SK-N-SH treated with all-trans-retinoic acid at 6 μM for 48 hours (cell line): ENCODE data around the gene RGPD8.

Experiments used
- ATAC-seq: fragments of 200-7000 bp; cut with Tn5 transposase; 3 replicates; pipeline ENCODE4 v1.9.1; 2020; ENCODE audit warnings: mild to moderate bottlenecking, moderate library complexity
- ARNTL ChIP-seq: fragments of 450-650 bp; formaldehyde crosslinking; IDR thresholded peaks from 2 replicates; pipeline ENCODE4 v1.5.0; 2020; ENCODE audit warnings: low read depth, mild to moderate bottlenecking, moderate library complexity, borderline replicate concordance
- BACH2 ChIP-seq: fragments of 250-450 bp; sonication (Bioruptor Pico); IDR thresholded peaks from 2 replicates; pipeline ENCODE4 v1.9.0; 2021; ENCODE audit warnings: mild to moderate bottlenecking, borderline replicate concordance
- CSDC2 ChIP-seq: fragments of 250-450 bp; sonication (Bioruptor Pico); IDR thresholded peaks from 2 replicates; pipeline ENCODE4 v1.5.0; 2020; ENCODE audit warnings: mild to moderate bottlenecking, moderate library complexity
- ESRRG ChIP-seq: fragments of 250-450 bp; sonication (Bioruptor Pico); IDR thresholded peaks from 2 replicates; pipeline ENCODE4 v1.6.1; 2021; ENCODE audit warnings: mild to moderate bottlenecking
- GLIS3 ChIP-seq: fragments of 250-450 bp; sonication (Bioruptor Pico); IDR thresholded peaks from 2 replicates; pipeline ENCODE4 v1.5.0; 2020; ENCODE audit warnings: mild to moderate bottlenecking, moderate library complexity
- OSR1 ChIP-seq: fragments of 250-450 bp; sonication (Bioruptor Pico); IDR thresholded peaks from 2 replicates; pipeline ENCODE4 v1.8.0; 2022; ENCODE audit warnings: moderate library complexity, mild to moderate bottlenecking, inconsistent platforms
- RARB ChIP-seq: fragments of 250-450 bp; sonication (Bioruptor Pico); IDR thresholded peaks from 2 replicates; pipeline ENCODE4 v1.8.0; 2021; ENCODE audit warnings: mild to moderate bottlenecking, moderate library complexity
- SNAI2 ChIP-seq: fragments of 250-450 bp; sonication (Bioruptor Pico); IDR thresholded peaks from 2 replicates; pipeline ENCODE4 v1.5.0; 2020; ENCODE audit warnings: mild to moderate bottlenecking, moderate library complexity
- TCF4 ChIP-seq: fragments of 250-450 bp; sonication (Bioruptor Pico); IDR thresholded peaks from 2 replicates; pipeline ENCODE4 v1.8.0; 2021; ENCODE audit warnings: mild to moderate bottlenecking, moderate library complexity, borderline replicate concordance
- TOX ChIP-seq: fragments of 250-450 bp; sonication (Bioruptor Pico); IDR thresholded peaks from 2 replicates; pipeline ENCODE4 v1.8.0; 2021; ENCODE audit warnings: mild to moderate bottlenecking, moderate library complexity, borderline replicate concordance
- ZC3H10 ChIP-seq: fragments of 250-450 bp; sonication (Bioruptor Pico); IDR thresholded peaks from 2 replicates; pipeline ENCODE4 v1.5.1; 2021; ENCODE audit warnings: mild to moderate bottlenecking, moderate library complexity
- ZFP3 ChIP-seq: fragments of 250-450 bp; sonication (Bioruptor Pico); IDR thresholded peaks from 2 replicates; pipeline ENCODE4 v1.5.0; 2020; ENCODE audit warnings: mild to moderate bottlenecking, moderate library complexity
- ZFP30 ChIP-seq: fragments of 450-650 bp; formaldehyde crosslinking; IDR thresholded peaks from 2 replicates; pipeline ENCODE4 v1.5.0; 2022; ENCODE audit warnings: mild to moderate bottlenecking, moderate library complexity
- ZNF565 ChIP-seq: fragments of 450-650 bp; formaldehyde crosslinking; conservative IDR thresholded peaks from 2 replicates; pipeline ENCODE4 v1.5.0; 2020; ENCODE audit warnings: low read depth, mild to moderate bottlenecking, moderate library complexity
- ZNF70 ChIP-seq: fragments of 450-650 bp; formaldehyde crosslinking; IDR thresholded peaks from 2 replicates; pipeline ENCODE4 v1.5.0; 2020; ENCODE audit warnings: mild to moderate bottlenecking, moderate library complexity
- ZNF8 ChIP-seq: fragments of 450-650 bp; formaldehyde crosslinking; IDR thresholded peaks from 2 replicates; pipeline ENCODE4 v1.5.0; 2020; ENCODE audit warnings: mild to moderate bottlenecking, moderate library complexity
- TF ChIP-seq, protein P1 (sequence below): fragments of 250-450 bp; sonication (Bioruptor Pico); IDR thresholded peaks from 2 replicates; pipeline ENCODE4 v1.8.0; 2020; ENCODE audit warnings: mild to moderate bottlenecking, moderate library complexity, borderline replicate concordance
- TF ChIP-seq, protein P2 (sequence below): fragments of 250-450 bp; sonication (Bioruptor Pico); IDR thresholded peaks from 2 replicates; pipeline ENCODE4 v1.5.1; 2021; ENCODE audit warnings: mild to moderate bottlenecking, moderate library complexity
- TF ChIP-seq, protein P3 (sequence below): fragments of 250-450 bp; sonication (Bioruptor Pico); IDR thresholded peaks from 2 replicates; pipeline ENCODE4 v1.8.0; 2021; ENCODE audit warnings: low read depth, mild to moderate bottlenecking, moderate library complexity, borderline replicate concordance
- TF ChIP-seq, protein P4 (sequence below): fragments of 250-450 bp; sonication (Bioruptor Pico); IDR thresholded peaks from 2 replicates; pipeline ENCODE4 v1.5.0; 2020; ENCODE audit warnings: mild to moderate bottlenecking, moderate library complexity

RGPD8 gene

DNA sequence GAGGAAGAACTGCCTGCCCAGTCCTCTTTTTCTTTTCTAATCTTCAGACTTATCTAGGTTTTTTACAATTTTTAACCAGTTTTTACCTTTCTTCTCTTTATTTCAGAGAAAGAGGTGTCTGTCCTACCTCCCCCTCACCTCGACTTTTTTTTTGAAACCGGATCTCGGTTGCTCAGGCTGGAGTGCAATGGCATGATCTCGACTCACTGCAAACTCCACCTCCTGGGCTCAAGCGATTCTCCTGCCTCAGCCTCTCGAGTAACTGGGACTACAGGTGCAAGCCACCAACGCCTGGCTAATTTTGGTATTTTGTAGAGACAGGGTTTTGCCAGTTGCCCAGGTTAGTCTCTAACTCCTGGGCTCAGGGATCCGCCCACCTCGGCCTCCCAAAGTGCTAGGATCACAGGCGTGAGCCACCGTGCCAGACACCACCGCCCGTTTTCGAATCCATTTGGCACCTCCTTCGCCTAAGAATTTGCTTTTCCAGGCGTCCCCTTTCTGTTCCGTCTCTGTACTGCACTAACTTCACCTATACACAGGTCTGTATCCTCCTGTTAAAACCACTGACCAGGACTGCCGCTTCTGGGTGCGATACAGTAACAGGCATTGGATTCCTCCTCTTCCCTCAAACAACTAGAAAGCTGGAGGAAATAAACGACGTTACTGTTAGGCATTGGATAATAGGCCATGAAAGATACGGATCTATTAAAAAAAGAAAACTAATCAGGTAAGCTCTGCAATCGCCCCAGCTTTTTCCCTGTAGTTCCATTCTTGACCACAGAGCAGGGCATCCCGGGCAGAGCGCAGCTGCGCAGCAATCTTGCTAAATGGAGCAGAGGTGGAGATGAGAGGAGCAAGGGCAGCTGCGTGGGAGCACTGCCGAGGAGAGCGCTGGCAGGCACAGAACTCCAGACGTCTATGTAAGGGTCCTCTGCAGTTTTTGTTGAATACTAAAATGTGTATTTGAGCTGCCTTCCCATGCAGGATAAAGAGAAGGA lies 88.1 kb downstream of the RGPD8 start (continued):
- TF ChIP-seq, protein P1, sequence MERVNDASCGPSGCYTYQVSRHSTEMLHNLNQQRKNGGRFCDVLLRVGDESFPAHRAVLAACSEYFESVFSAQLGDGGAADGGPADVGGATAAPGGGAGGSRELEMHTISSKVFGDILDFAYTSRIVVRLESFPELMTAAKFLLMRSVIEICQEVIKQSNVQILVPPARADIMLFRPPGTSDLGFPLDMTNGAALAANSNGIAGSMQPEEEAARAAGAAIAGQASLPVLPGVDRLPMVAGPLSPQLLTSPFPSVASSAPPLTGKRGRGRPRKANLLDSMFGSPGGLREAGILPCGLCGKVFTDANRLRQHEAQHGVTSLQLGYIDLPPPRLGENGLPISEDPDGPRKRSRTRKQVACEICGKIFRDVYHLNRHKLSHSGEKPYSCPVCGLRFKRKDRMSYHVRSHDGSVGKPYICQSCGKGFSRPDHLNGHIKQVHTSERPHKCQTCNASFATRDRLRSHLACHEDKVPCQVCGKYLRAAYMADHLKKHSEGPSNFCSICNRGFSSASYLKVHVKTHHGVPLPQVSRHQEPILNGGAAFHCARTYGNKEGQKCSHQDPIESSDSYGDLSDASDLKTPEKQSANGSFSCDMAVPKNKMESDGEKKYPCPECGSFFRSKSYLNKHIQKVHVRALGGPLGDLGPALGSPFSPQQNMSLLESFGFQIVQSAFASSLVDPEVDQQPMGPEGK (CRISPR knock-in tag) = no peak
- TF ChIP-seq CSDC2 (CRISPR knock-in tag) = no peak
- TF ChIP-seq ZFP30 = no peak
- no peak for TF ChIP-seq ESRRG (CRISPR knock-in tag)
- TF ChIP-seq, protein P2, sequence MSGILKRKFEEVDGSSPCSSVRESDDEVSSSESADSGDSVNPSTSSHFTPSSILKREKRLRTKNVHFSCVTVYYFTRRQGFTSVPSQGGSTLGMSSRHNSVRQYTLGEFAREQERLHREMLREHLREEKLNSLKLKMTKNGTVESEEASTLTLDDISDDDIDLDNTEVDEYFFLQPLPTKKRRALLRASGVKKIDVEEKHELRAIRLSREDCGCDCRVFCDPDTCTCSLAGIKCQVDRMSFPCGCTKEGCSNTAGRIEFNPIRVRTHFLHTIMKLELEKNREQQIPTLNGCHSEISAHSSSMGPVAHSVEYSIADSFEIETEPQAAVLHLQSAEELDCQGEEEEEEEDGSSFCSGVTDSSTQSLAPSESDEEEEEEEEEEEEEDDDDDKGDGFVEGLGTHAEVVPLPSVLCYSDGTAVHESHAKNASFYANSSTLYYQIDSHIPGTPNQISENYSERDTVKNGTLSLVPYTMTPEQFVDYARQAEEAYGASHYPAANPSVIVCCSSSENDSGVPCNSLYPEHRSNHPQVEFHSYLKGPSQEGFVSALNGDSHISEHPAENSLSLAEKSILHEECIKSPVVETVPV (CRISPR knock-in tag) = no peak
- TF ChIP-seq TCF4 = no peak
- TF ChIP-seq, protein P3, sequence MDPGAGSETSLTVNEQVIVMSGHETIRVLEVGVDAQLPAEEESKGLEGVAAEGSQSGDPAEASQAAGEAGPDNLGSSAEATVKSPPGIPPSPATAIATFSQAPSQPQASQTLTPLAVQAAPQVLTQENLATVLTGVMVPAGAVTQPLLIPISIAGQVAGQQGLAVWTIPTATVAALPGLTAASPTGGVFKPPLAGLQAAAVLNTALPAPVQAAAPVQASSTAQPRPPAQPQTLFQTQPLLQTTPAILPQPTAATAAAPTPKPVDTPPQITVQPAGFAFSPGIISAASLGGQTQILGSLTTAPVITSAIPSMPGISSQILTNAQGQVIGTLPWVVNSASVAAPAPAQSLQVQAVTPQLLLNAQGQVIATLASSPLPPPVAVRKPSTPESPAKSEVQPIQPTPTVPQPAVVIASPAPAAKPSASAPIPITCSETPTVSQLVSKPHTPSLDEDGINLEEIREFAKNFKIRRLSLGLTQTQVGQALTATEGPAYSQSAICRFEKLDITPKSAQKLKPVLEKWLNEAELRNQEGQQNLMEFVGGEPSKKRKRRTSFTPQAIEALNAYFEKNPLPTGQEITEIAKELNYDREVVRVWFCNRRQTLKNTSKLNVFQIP = no peak
- TF ChIP-seq ZNF70 (CRISPR knock-in tag) = no peak
- no peak for TF ChIP-seq TOX (CRISPR knock-in tag)
- no peak for TF ChIP-seq ZC3H10 (CRISPR knock-in tag)
- TF ChIP-seq SNAI2 = no peak
- TF ChIP-seq ZNF8 (CRISPR knock-in tag) = no peak
- no peak for TF ChIP-seq RARB
- no peak for TF ChIP-seq OSR1
- TF ChIP-seq GLIS3 (CRISPR knock-in tag) = no peak

DNA sequence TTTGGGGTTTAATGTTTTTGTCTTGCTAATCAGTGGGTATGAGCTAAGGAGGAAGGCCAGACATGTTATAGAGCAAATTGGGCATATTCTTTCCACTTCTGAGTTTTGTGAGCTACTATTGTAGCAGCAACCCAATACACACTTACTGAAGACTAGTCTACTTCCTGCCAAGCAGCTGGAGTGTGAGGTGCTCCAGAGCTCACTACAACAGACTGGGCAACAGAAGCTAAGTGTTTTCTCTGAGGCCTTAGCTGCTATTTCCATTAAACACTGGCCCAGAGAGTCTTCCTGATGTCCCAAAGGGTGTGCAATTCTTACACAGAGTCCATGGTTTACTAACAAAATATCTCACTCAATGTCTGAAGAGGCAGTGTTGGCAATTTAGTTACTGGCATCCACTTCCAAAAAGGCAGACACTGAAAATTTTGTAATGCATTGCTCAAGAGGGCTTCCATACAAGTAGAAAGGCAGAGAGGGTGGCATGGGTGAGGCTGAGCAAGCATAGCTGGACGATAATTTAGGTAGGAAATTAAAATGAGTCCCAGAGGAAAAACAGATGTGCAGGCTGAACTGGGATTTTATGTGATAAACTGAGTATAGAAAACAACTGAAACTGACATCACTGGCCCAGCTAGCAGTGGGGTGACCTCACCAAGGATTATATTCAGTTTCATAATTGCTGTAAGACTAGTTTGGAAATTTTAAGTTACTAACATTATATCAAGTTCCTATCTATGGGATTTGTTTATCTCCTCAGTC lies 89.4 kb downstream of the RGPD8 start:
- ATAC-seq = no peak
- TF ChIP-seq, protein P3 = no peak
- TF ChIP-seq BACH2 (CRISPR knock-in tag) (no peak), ZNF70 (CRISPR knock-in tag) (no peak)
- TF ChIP-seq, all 23 proteins: peak for 0

DNA sequence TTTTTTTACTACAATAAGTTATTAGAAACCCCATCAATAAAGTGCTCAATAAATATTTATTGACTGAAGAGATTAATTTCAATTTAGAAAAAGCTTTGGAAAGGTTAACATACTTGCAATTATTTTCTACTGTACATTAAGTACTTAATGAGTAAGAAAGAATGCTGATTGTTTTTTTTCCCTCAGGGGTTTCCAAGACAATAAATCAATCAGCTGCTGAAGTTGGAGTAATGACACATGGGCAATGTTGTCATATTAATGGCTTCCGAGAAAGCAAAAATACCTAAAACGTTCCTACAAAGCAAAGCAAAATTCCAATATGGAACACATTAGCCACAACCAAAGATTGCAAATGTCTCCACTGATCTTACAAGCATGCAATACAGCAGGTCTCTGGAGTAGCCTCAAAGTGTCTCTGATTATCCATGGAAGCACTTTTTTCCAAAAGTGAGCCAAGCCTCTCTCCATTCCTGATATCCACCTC lies 91.3 kb downstream of the RGPD8 start:
- no peak for TF ChIP-seq TCF4
- no peak for TF ChIP-seq ZNF565 (CRISPR knock-in tag)
- no peak for TF ChIP-seq TOX (CRISPR knock-in tag)
- TF ChIP-seq, protein P3 = no peak
- TF ChIP-seq ZFP3 = no peak
- TF ChIP-seq CSDC2 (CRISPR knock-in tag) = no peak
- no peak for TF ChIP-seq OSR1
- TF ChIP-seq, protein P4, sequence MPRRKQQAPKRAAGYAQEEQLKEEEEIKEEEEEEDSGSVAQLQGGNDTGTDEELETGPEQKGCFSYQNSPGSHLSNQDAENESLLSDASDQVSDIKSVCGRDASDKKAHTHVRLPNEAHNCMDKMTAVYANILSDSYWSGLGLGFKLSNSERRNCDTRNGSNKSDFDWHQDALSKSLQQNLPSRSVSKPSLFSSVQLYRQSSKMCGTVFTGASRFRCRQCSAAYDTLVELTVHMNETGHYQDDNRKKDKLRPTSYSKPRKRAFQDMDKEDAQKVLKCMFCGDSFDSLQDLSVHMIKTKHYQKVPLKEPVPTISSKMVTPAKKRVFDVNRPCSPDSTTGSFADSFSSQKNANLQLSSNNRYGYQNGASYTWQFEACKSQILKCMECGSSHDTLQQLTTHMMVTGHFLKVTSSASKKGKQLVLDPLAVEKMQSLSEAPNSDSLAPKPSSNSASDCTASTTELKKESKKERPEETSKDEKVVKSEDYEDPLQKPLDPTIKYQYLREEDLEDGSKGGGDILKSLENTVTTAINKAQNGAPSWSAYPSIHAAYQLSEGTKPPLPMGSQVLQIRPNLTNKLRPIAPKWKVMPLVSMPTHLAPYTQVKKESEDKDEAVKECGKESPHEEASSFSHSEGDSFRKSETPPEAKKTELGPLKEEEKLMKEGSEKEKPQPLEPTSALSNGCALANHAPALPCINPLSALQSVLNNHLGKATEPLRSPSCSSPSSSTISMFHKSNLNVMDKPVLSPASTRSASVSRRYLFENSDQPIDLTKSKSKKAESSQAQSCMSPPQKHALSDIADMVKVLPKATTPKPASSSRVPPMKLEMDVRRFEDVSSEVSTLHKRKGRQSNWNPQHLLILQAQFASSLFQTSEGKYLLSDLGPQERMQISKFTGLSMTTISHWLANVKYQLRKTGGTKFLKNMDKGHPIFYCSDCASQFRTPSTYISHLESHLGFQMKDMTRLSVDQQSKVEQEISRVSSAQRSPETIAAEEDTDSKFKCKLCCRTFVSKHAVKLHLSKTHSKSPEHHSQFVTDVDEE = no peak
- TF ChIP-seq ARNTL (CRISPR knock-in tag) = no peak
- no peak for TF ChIP-seq ZNF70 (CRISPR knock-in tag)
- no peak for TF ChIP-seq ZNF8 (CRISPR knock-in tag)
- TF ChIP-seq RARB = no peak
- ATAC-seq = no peak
